Adrenal gland (tissue), 12 donors: Measurements from ENCODE around the gene MTA3. TPM values are rescaled to one million over a fixed set of nuclear protein-coding genes. Genes with fewer than 3 reads are reported as not detected.
A peak's percentile ranks its signal among the peaks of the same experiment; 100 is the strongest.

ENCODE experiments used
- DNase-seq, 7 donors: peaks; one replicate each; pipeline ENCODE4 v3.0.0-alpha.2; 2019 to 2020
- H3K27ac ChIP-seq, 5 donors: fragments of 200-600 bp; sonication (generic) in 4 of 5; 1 replicate in 3 of 5; 2 replicates in 2 of 5; pipeline versions ENCODE4 v1.5.1 to v1.8.0; 2016 to 2020; ENCODE audit warnings: mild to moderate bottlenecking in 1 of 5
- H3K27me3 ChIP-seq: fragments of 200-600 bp; 2 replicates; pipeline ENCODE4 v1.8.0; 2021
- H3K36me3 ChIP-seq, 2 donors: fragments of 200-600 bp; replicated peaks in 1 of 2; 1 replicate in 1 of 2; 2 replicates in 1 of 2; pipeline versions ENCODE4 v1.5.1 to v1.8.0; 2018 to 2022
- H3K4me1 ChIP-seq, 2 donors: fragments of 200-600 bp; replicated peaks in 1 of 2; 1 replicate in 1 of 2; 2 replicates in 1 of 2; pipeline versions ENCODE4 v1.5.1 to v1.8.0; 2018 to 2021
- H3K4me3 ChIP-seq, 4 donors: fragments of 200-600 bp; sonication (generic) in 3 of 4; one replicate each; pipeline ENCODE4 v1.5.1; 2016 to 2018
- H3K9me3 ChIP-seq, 3 donors: fragments of 200-600 bp; sonication (generic) in 1 of 3; replicated peaks in 1 of 3; 1 replicate in 2 of 3; 2 replicates in 1 of 3; pipeline versions ENCODE4 v1.5.1 to v1.8.0; 2016 to 2021
- POLR2A ChIP-seq, 2 donors: fragments of 450-650 bp; IDR thresholded peaks; one replicate each; pipeline ENCODE4 v1.6.1; 2017; ENCODE audit warnings: antibody characterized with exemption in 2 of 2, mild to moderate bottlenecking in 2 of 2, moderate library complexity in 1 of 2
- WGBS, 4 donors: extraction: QIAGEN DNeasy Blood & Tissue Kit in 2 of 4; methylation state at CpG; one replicate each; pipeline versions ENCODE4 v1.1.5 to v1.1.7; 2013 to 2017; 5-methylcytosine and 5-hydroxymethylcytosine counted together
- intact Hi-C, 2 donors: fragments of 100-400 bp; cut with DNase I; formaldehyde crosslinking; loops; one replicate each; pipeline versions ENCODE4 v1.14.1 to v1.15.0; 2022 to 2023
- polyA plus RNA-seq, 3 donors: library from polyadenylated mRNA; stranded (reverse); fragments of 200-250 nt in 2 of 3; fragments of 350-450 nt in 1 of 3; fragmentation: Illumina TruSeq in 1 of 3; extraction: RNeasy Lipid Tissue Mini Kit (QIAGEN cat#74804) in 1 of 3; gene quantifications; one replicate each; pipeline ENCODE4 v1.2.3, GENCODE V29; 2013 to 2014
- total RNA-seq, 9 donors: library from RNA; depleted of rRNA in 4 of 9; stranded (reverse); fragments of >200 nt in 4 of 9; fragments of 120-200 nt in 1 of 9; fragmentation: NEBNext Ultra II Directional in 1 of 9; extraction: Animal tissue kit (Norgen Biotek cat#: 25700) in 1 of 9; gene quantifications; one replicate each; pipeline versions ENCODE4 v1.1.0 to v1.2.4, GENCODE V29; 2013 to 2023
- TF ChIP-seq, protein P1 (sequence below), 6 experiments: fragments of 450-650 bp in 4 of 6; fragments of 200-600 bp in 2 of 6; sonication (generic) in 1 of 6; IDR thresholded peaks; 1 replicate in 5 of 6; 2 replicates in 1 of 6; pipeline versions ENCODE4 v1.5.1 to v1.8.0; 2016 to 2021; ENCODE audit warnings: antibody characterized with exemption in 6 of 6, mild to moderate bottlenecking in 2 of 6, moderate library complexity in 1 of 6
- donor health status: healthy with polysubstance abuse.
- donor health status: Bipolar disorder and iron deficiency.
- donor health status: DM: yes; HTN: yes; CAD: no.
- donor health status: DM: no; HTN: no; CAD: no.
- donor health status: DM: no; HTN: no; CAD: no.
- donor health status: DM: yes; HTN: yes; CAD: no.

Gene MTA3
- total and polyA plus RNA-seq, 12 donors = 51.5 to 168 (median 91.2) TPM

DNA sequence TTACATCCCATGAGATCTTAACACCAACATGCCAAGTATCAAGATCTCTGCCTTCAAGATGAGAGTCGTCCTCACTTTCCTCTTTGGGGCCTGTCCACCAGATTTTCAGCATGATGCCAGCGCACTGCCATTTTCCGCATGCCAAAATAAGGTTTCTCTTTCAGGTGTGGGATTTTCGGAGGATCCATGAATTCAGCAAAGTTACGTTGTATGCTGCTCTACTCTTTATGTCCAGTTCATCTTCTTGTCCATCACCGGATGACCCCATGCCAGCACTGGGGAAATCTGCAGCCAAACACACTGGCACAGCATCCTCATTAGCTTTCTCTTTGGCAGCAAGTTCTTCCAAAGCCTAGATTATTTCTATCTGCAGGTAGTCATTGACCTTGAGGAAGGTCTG, 228.8 kb downstream of the MTA3 start:
- no peaks in the 10 kb centered on the region for H3K27me3 ChIP-seq
- H3K36me3 ChIP-seq = no peaks in the 10 kb centered on the region
- no peak overlapping the region for H3K27ac ChIP-seq
- intact Hi-C loops = no loop called here
- no peaks in the 10 kb centered on the region for H3K9me3 ChIP-seq
- peaks cover 0 to 3% of the 10 kb centered on the region in 2 donors for H3K4me1 ChIP-seq
- H3K4me3 ChIP-seq = no peak overlapping the region
- TF ChIP-seq POLR2A (IDR thresholded peaks at IDR 0.05) = no peak
- TF ChIP-seq, protein P1, sequence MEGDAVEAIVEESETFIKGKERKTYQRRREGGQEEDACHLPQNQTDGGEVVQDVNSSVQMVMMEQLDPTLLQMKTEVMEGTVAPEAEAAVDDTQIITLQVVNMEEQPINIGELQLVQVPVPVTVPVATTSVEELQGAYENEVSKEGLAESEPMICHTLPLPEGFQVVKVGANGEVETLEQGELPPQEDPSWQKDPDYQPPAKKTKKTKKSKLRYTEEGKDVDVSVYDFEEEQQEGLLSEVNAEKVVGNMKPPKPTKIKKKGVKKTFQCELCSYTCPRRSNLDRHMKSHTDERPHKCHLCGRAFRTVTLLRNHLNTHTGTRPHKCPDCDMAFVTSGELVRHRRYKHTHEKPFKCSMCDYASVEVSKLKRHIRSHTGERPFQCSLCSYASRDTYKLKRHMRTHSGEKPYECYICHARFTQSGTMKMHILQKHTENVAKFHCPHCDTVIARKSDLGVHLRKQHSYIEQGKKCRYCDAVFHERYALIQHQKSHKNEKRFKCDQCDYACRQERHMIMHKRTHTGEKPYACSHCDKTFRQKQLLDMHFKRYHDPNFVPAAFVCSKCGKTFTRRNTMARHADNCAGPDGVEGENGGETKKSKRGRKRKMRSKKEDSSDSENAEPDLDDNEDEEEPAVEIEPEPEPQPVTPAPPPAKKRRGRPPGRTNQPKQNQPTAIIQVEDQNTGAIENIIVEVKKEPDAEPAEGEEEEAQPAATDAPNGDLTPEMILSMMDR (IDR thresholded peaks at IDR 0.05) = no peak
- 77 to 92% (median 84%) methylated on average over 6 of the region's 6 CpGs for WGBS, 4 donors
- no peak for DNase-seq

DNA sequence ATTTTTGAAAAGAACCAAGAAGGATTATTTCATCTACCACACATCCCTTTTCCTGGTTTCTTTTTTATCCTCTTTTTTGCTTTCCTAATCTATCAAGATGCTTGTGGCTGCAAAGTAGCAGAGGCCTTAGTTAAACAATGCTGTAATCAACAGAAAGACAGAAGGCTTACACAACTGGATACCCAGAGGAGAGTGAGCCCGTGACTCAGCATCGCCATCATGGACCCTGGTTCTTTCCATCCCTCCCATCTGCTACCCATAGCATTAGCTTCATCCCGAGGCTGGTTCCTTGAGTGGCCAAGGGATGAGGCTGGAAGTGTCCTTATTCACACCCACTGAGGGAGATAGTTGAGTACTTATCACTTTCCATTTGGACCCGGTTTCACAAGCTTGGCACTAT, 231.4 kb downstream of the MTA3 start:
- DNase-seq = peak in 1 of 7 donors; percentile 33
- no peak overlapping the region for H3K4me3 ChIP-seq
- 71 to 95% (median 80%) methylated on average over 4 of the region's 4 CpGs for WGBS, 4 donors

GRCh38 chr2:42800461-42800962, 232.1 kb downstream of the MTA3 start:
- no peak for DNase-seq
- Histone ChIP-seq H3K27ac (no peak overlapping the region), H3K9me3 (no peaks in the 10 kb centered on the region), H3K4me3 (no peak overlapping the region), H3K27me3 (no peaks in the 10 kb centered on the region), H3K4me1 (no peaks in the 10 kb centered on the region), H3K36me3 (no peaks in the 10 kb centered on the region)
- intact Hi-C loops = no loop called here
- TF ChIP-seq POLR2A (IDR thresholded peaks at IDR 0.05) = no peak
- TF ChIP-seq, protein P1 (IDR thresholded peaks at IDR 0.05) = no peak
- WGBS, 4 donors = 88 to 100% (median 91%) methylated on average over 4 of the region's 4 CpGs

More for the DNA sequence above, 231.4 kb downstream of the MTA3 start:
- no peaks in the 10 kb centered on the region for H3K27me3 ChIP-seq
- no peak for TF ChIP-seq POLR2A (IDR thresholded peaks at IDR 0.05)
- TF ChIP-seq, protein P1 (IDR thresholded peaks at IDR 0.05) = no peak
- H3K9me3 ChIP-seq = no peaks in the 10 kb centered on the region
- no peak overlapping the region for H3K27ac ChIP-seq
- intact Hi-C loops = no loop called here
- H3K4me1 ChIP-seq = no peaks in the 10 kb centered on the region
- no peaks in the 10 kb centered on the region for H3K36me3 ChIP-seq

- H3K4me1 ChIP-seq = no peaks in the 10 kb centered on the region
- no peaks in the 10 kb centered on the region for H3K36me3 ChIP-seq
- H3K9me3 ChIP-seq = no peaks in the 10 kb centered on the region
- H3K27me3 ChIP-seq = no peaks in the 10 kb centered on the region
- 34 to 80% (median 74%) methylated on average over 2 of the region's 2 CpGs for WGBS, 4 donors
- no peak overlapping the region for H3K4me3 ChIP-seq
- H3K27ac ChIP-seq = no peak overlapping the region
- peak in 1 of 7 donors; percentile 52 for DNase-seq
- TF ChIP-seq POLR2A (IDR thresholded peaks at IDR 0.05) = no peak
- TF ChIP-seq, protein P1 (IDR thresholded peaks at IDR 0.05) = no peak
- intact Hi-C loops = no loop called here
These were observed 232.5 kb downstream of the MTA3 start for GRCh38 chr2:42800981-42801380.
